Transverse colon (tissue), 4 donors: Measurements from ENCODE around the gene C2orf81.

Source experiments
- CTCF ChIP-seq, 5 experiments: fragments of 200-600 bp in 3 of 5; fragments of 450-650 bp in 2 of 5; sonication (generic) in 3 of 5; IDR thresholded peaks; 1 replicate in 2 of 5; 2 replicates in 3 of 5; pipeline ENCODE4 v1.5.1; 2016 to 2017; ENCODE audit warnings: antibody characterized with exemption in 5 of 5, inconsistent platforms in 3 of 5, mild to moderate bottlenecking in 2 of 5, moderate library complexity in 1 of 5
- EP300 ChIP-seq: sonication (generic); formaldehyde crosslinking; IDR thresholded peaks from one replicate; pipeline ENCODE4 v1.6.1; 2017; ENCODE audit warnings: antibody characterized with exemption, low read depth
- POLR2A ChIP-seq: fragments of 450-650 bp; IDR thresholded peaks from one replicate; pipeline ENCODE4 v1.6.1; 2016; ENCODE audit warnings: antibody characterized with exemption, mild to moderate bottlenecking, moderate library complexity
- POLR2AphosphoS5 ChIP-seq, 3 donors: sonication (generic); formaldehyde crosslinking; IDR thresholded peaks; one replicate each; pipeline ENCODE4 v1.6.1; 2016; ENCODE audit warnings: antibody characterized with exemption in 3 of 3

GRCh38 chr2:74429487-74430451 lies 8.3 kb upstream of the C2orf81 start:
- TF ChIP-seq CTCF (IDR thresholded peaks at IDR 0.05), result no peak
- no peak for TF ChIP-seq POLR2A
- no peak for TF ChIP-seq POLR2AphosphoS5 (IDR thresholded peaks at IDR 0.05)
- no peak for TF ChIP-seq EP300
